Erythroblast (primary cell): ENCODE data around the gene TMEM273.

Experiments used
- GATA1 ChIP-seq: IDR thresholded peaks from 2 replicates; pipeline ENCODE4 v1.6.1; 2011; ENCODE audit warnings: low read depth, mild to moderate bottlenecking, control low read depth, low read length, moderate library complexity
- POLR2A ChIP-seq: IDR thresholded peaks from 2 replicates; pipeline ENCODE4 v1.6.1; 2011; ENCODE audit warnings: mild to moderate bottlenecking, low read length

- TF ChIP-seq POLR2A, result no peak
- TF ChIP-seq GATA1, result no peak
These were observed 73.5 kb downstream of the TMEM273 start for GRCh38 chr10:49114718-49115014.
